NK-92 treated with Interleukin-12 subunit alpha and Interleukin-12 subunit beta, amount 100 ng/mL, for 24 hours (cell line): ENCODE measurements around the gene ADORA3.

Source experiments
- DNase-seq: peaks from one replicate; lab custom pipeline; 2025; lab: John Stamatoyannopoulos, UW

Gene ADORA3

DNA sequence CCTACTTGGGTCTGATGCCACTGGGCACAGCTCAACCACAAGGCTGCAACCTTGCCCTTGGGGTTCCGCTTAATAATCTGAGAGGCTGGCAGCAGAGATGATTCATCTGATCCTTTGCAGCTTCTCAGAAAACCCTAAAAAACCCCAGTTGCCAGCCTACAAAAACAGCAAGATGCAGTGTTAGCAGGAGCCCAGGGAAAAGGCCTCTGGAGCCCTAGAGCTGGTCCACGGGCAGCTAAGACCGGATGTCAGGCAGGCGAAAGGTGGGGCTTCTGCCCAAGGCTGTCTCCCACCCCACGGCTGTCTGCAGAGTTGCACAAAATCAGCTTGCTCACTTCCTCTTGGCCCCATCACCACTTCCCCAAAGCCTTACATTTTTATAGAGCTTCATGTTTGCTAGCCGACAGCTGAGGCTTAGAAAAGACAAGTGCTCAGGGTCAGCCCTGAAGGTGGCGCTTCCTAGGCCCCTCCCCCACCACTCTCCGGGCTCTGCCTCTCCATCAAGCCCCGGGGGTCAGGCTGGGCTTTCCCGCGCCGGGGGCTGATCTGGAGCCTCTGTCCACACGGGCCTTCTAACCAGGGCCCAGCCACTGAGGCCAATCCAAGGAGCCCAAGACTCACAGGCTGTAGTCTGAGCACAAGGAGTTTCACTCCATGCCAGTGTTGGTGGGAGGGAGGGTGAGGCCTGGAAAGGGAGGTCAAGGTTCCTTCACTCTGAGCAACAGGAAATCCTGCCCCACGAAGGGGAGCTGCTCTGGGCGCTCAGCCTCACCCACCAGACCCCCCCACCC, 4.2 kb upstream of the ADORA3 start:
- DNase-seq: peak; percentile 85

DNA sequence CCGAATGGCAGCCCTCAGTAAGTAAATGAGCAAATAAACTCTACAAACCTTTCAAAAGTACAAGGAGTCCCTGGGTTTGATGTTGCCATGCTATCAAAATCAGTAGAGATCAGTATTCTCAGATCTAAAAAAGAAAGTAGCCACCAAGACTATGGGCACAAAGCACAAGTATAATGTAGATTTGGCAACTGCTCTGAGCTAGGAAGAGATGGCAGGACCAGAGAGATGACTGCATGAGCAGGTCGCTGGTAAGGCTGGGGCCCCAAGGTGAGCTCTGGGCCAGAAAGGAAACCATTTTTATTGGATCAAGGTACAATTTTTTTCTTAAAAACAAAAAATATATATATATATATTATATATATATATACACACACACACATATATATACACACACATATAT, 3.1 kb upstream of the ADORA3 start:
- no peak for DNase-seq

DNA sequence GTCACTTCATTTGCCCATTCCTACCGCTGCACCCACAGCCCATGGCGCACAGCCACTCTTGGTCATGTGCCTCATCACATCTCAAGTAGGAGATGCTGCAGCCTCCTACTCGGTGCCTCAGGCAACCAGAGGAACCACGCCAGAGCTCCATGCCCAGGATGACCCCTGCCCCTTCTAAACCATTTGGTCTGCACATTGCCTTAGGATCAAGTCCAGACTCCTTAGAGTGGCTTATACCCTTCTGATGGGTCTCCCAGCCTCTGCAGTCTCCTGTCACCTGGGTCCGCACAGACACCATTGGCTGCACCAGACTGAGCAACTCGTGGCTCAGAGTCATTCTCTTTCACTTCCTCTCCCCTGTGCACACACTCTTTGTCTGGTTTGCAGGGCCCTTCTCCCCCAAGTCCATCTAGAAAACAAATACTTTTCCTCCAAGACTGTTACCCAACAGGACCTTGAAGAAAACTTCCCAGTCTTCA, 2.2 kb upstream of the ADORA3 start:
- DNase-seq: peak; percentile 12

DNA sequence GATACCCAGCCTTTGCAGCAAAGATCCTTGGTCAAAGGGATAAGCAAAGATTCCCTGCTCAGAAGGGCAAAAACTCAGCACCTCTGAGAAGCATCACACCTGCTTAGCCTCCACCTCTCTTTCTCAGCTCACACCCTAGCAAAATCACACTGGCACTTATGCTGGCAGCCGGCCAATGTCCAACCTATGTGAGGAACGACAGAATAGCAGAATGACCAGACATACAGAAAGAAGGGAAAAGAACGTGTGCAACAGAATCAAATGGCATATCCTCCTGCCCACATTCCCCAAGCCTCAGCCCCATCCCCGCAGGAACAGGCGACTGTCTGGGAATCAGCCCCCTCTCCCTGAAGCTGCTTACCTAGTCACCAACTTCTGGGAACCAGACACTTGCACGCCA, 664 bp upstream of the ADORA3 start:
- DNase-seq: no peak

DNA sequence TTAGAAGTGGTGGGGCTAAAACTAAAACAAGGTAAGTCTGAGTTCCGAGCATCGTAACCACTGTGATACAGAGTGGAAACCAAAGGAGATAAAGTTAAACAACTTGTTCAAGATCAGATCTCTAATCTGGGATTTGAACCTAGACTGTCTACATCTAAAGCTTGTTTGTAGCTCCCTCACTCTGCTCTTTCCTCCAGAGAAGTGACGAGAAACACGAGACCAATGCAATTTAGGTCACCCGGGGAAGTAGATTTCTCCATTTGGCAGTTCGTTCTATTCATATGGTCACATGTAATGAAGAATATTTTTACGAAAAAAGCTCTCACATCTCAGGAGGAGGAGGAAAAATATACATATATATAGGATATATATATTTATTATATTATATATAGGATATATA, 1.8 kb downstream of the ADORA3 start:
- no peak for DNase-seq

DNA sequence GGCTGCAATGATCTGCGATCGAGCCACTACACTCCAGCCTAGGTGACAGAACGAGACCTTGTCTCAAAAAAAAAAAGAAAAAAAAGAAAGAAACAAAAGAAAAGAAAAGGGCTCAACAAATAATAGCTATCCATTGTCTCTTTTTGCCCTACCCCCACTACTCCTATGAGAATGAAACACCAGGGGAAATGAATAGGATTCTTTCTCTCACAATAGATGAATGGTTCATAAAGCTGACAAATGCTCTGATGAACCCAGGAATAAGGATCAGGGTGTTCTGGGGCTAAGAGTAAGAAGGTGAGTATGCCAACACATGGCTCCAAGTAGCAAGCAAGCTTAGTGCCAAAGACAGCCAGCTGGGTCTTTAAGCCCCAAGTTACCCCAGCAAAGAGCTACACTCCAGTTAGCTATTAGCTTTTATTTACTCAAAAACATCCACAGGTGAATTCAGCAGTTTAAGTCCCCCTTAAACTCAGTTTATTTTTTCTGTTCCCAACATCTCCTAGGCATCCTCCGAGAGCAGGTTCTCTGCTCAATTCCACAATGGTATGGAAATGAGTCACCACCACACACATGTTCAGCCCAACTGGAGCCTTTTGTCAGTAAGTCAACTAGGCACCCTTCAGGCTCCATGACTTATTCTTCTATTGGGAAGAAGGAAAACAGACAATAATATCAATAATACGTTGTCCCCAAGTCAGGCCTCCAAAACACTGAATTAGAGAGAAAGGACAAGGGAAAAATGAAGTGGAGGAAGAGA, 4.2 kb downstream of the ADORA3 start:
- DNase-seq: no peak

DNA sequence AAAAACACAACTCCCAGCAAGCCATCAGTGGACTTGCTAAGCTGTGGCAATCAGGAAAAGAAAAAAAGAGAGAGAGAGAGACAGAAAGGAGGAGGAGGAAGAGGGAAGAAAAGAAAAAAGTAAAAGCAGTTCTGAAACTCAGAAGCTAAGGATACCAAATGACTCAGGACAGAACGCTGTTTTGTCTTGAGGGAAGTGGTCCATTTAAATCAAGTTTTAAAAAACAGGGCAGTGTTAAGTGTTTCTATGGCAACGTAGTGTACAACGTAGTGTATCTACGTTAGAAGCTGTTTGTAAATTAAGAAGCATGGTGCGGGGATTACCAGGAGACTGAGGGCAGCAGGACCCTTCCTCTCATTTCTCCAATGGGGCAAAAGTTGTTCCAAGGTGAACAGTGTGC, 5.8 kb downstream of the ADORA3 start:
- no peak for DNase-seq

DNA sequence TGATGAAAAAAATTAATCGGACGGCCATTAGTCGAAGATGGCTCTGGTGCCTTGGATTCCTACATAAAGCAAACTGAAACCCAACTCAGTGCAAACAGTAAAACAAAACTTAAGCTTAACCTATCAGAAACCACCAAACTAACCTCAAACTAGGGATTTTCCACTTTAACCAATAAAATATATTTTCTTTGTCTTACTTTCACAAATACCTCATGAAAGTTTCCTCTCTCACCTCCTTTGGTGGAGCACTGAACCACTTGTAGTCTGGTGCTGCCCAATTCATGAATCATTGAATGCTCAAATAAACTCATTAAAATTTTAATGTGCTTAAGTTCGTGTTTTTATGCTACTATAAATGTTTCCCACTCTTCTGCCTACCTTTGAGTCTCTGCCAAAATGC, 7.0 kb downstream of the ADORA3 start:
- no peak for DNase-seq

DNA sequence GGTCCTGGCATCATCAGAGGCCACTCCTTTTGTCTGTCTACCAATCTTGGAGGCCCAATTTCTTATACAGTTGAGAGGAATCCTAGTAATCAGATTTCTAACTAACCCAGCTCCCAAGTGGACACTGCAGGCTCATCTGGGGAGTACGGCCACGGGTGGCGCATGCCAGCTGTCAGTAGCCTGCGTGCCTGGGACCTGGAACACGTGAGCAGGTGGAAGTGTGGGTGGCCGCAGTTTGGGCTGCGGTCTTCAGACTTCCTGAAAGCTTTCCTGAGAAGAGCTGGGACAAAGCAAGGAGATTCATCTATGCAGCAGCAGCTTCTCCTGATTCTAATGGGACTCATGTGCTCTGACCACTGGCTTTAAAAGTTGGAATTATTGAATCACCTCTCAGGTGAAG, 12.4 kb downstream of the ADORA3 start:
- no peak for DNase-seq

DNA sequence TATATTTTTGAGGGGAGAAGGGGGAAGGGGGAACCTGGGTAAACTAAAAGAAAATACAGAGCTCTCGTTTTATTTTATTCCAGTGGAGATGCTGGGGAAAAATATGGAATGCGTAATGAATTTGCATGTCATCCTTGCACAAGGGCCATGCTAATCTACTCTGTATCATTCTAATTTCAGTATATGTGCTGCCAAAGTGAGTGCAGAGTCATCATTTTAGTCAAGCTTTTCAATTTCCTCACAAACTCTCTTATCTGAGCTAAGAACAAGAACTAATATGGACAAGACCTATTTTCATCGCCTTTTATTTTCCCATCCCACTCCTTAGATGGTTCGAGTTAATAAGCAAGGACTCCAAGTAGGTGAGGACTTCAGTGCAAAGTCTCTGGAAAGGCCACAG, 13.2 kb downstream of the ADORA3 start:
- DNase-seq: no peak

DNA sequence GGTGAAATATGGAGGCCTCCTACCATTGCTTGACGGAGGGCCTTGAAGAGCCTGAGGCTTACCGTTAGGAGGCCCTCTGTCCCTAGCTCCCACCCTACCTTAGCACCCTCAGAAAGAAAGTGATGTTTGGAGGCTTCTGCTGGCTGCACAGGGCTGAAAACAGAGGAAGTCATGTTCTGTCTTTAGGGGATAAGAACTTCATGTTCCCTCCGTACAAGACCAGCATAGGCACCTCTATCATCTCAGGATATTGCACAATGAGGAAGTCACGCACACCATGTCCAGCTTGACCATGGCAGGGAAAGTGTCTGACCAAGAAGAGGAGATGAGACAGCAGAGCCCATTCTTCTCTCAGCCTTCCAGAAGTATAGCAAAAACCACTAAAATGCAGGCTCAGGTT, 13.8 kb downstream of the ADORA3 start:
- no peak for DNase-seq

DNA sequence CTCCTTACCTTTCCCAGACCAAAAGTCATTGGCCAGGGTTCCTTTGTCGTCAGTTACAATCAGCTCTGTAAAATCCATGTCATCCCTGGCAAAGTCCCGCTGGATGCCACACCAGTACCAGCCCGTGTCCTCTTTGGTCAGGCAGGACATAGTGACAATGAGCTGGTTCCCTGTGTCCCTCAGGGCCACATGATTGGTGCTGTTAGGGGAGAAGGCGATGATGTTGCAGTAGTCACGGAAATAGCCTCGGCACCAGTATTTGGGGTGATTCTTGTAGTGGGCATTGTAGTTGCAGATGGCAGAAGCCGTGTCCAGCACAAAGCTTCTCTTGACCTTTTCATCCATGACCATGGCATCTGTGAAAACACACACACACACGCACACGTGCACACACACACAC, 14.8 kb downstream of the ADORA3 start:
- no peak for DNase-seq

DNA sequence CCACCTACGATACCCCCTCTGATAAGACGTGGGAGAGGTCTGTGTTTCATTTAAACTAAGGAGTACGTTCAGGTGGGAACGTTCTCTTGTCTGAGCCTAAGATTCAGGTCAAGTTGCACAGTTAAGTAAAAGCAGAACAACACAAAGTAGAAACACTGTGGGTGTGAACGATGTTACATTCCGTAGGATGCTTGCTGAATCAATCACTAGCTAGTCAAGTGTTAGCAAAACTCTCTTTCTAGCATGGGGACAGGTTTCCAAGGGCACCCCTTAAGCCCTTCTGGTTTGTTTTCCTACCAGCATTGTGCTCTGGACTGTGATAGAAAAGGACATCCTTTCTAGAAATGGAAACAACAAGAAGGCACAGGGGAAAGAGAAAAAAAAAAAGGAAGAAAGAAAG, 16.3 kb downstream of the ADORA3 start:
- no peak for DNase-seq

DNA sequence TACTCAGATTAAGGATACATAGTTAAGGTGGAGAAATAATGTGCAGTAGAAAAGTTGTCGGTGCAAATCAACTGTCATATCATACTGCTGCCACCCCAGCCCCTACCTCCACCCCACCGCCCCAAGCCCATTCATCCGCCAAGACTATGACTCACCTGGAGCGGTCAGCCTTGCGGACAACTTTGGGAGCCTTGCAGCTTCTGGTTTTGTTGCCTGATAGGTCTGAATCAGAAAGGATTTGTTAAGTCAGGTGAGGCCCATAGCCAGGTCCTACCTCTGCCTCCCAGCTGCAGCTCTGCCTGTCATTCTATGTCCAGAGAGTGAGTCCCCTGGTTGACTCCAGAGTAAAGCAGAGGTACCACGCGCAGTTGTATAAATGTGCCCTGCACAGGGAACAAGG, 17.0 kb downstream of the ADORA3 start:
- DNase-seq: no peak

DNA sequence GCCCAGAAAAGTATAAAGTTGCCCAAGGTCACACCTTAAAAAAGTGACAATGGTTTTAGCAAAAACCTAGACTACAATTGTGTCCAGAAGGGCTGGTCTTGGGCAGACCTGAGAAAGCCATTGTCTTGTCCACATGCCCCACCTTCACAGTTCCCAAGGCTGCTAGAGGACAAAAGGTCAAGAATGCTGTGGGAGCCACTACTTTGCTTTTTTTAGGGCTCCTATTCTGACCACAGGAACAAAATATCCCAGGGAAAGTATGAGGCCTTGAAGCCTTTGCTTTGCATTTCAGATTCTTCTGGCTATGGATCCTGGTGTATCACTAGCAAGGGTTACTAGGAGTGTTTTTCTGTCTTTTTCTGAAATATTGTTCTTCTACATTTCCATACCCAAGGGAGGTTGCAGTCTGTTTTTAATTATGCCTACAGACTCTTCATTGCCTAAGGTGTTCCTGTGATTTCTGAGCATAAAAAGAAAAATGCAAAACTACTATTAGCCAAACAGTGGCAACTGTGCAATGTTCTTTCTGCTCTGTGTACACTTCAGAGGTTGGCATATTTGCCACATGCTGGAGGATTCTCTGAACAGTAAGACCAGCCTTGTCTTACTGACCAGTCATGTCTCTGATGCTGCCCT, 18.9 kb downstream of the ADORA3 start:
- DNase-seq: no peak

DNA sequence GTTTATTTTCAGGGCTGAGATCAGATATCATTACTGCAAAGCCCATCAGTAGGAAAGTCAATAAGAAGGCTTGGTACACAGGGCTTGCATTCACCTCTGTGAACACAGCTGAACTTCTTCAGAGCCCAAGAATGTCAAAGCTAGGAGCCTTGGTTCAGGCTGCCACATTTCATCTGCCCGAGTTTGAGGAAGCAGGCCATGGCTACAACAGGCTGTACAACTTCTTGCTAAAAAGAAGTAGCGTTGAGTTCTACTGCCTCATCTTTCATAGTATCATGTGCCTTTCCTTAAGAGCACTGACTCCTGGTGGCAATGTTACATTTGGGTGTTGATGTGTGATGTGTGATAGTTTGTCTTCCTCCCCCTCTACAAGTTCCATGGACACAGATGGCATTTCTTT, 19.6 kb downstream of the ADORA3 start:
- no peak for DNase-seq

DNA sequence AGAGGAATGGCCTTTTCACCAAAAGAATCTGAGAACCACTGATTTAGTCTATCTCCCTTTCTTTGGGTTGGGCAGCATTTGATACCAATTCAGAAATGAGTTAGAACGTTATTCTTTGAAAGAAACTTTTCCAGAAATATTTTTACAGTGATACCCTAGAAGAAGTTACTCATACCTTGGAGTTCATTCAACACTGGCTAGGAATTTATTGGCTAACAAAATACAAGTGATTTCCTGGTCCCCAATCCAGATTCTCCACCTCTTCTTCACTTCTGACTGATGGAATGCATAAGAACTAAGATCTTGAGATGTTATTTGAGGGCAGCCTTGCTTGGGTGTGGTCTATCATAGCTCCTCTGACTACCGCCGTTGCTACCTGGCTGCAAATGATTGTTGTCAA, 20.3 kb downstream of the ADORA3 start:
- DNase-seq: no peak

DNA sequence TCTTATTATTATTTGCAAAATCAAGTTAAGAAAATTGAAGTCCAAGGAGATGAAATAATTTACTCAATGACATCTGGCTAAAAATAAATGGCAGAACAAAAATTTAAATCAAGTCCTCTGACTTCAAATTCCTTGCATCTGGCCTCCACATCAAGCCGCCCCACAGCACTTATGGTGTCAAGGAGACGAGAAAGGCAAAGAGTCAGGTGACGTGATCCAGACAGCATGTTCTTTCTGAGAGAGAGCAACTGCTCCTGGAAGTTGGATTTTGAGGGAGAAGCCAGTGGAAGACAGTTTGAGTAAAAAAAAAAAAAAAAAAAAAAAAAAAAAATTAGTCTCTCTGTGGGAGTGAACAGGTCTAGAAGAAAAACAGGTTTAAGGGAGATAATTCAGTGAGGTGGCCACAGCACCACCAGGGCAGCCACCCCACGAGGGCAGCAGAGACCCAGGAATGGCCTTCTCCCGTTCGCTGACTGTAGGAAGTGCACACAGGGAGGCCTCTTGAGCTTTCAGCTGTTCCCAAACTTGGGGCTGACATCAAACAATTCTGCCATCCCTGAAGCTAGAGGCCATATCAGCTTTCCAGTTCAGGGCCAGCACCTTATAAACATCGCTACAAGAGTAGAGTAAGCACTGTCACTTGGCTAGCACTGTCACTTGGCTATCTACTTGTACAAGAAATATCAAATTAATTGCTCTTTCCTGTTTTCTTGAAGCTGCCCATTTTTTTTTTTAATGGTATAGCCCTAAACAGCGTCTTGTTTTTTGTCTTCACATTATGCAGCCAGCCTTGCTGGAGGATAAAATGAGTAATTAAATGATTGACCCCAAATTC, 21.8 kb downstream of the ADORA3 start:
- peak; percentile 50 for DNase-seq

DNA sequence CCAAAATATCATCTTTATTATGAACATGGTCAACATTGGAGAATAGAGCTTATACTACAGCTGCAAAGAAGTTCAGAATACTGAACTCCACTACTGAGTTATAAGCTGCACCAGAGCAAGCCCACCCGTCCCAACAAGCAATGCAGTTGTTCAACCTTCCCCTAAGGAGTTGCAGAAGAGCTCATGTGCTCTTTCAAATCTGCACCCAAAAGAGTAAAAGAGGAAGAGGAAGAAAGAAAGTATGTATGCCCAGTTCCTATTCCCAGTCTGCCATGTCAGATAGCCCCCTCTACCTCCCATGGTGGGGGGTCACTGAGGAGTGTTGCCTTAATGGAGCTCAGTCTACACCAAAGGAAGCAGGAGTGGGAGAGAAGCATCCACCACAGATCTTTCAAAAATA, 22.8 kb downstream of the ADORA3 start:
- no peak for DNase-seq

DNA sequence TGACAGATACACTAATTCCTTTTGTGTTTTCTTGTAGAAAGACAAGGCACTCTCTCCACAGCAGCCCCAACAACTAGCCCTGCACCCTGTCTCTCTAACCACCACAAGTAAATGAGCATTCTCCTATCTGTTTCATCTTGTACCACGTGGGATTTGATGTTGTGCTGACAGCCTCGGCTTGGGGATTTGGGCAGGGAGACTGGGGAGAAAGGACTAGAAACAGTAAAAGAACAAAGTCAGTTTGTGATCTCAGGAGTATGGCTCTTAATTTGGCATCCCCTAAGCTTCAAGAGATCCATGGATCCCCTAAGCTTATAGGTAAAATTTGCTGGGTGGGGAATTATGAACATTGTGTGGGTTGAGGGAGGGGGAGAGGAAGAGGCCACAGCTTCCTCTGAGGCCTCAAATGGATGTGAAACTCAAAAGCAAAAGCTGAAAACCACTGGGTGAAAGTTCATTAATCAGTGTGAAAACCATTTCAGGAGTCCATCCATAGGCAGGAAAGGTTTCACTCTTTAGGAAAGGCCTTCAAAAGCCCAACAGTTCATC, 26.6 kb downstream of the ADORA3 start:
- peak; percentile 4 for DNase-seq

DNA sequence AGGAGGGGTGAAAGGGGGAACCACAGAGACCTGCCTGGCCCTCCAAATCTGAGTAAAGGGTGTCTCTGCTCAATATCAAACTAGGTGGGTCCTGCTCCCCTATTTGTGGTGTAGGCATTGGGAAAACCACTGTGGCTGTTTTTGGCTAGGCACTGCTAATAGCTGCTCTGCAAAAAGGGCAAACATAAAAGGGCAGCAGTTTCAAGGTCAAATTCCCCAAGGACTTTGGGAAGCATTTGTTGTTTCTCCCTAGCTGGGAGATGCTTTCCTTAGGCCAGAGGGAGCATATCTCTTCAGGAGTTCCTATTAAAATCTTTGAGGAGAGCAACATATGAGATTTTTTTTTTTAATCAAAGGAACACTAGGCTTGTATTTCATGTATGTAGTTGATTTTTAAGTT, 27.2 kb downstream of the ADORA3 start:
- no peak for DNase-seq

DNA sequence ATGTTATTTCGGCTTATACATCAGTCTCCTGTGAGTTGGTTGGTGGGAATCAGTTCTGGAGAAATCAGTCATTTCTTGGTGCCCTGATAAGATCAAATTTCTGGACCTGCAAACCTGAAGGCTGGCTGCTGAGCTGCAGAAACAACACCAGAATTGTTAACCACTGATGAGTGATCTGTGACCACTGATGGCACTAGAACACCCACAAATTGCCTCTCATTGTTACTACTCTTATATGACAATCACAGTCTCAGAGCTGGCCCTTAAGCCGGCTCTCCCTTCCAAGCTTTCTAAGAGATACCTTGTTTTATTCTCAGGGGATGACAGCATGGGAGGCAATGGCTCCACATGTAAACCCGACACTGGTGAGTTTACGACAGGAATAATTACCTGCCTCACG, 27.7 kb downstream of the ADORA3 start:
- peak; percentile 37 for DNase-seq
